Skin of body (tissue), 2 donors: ENCODE results near the gene KCNJ10. TPM values are rescaled to one million over a fixed set of nuclear protein-coding genes. Genes with fewer than 3 reads are reported as not detected.

Source experiments
- DNase-seq: peaks from one replicate; lab custom pipeline; 2025; lab: John Stamatoyannopoulos, UW
- total RNA-seq: library from RNA; depleted of rRNA; stranded (reverse); fragments of >200 nt; gene quantifications from one replicate; pipeline ENCODE4 v1.2.3, GENCODE V29; 2014

Gene KCNJ10
- total RNA-seq, 1 donor from 2014 or later: under 0.01 TPM

DNA sequence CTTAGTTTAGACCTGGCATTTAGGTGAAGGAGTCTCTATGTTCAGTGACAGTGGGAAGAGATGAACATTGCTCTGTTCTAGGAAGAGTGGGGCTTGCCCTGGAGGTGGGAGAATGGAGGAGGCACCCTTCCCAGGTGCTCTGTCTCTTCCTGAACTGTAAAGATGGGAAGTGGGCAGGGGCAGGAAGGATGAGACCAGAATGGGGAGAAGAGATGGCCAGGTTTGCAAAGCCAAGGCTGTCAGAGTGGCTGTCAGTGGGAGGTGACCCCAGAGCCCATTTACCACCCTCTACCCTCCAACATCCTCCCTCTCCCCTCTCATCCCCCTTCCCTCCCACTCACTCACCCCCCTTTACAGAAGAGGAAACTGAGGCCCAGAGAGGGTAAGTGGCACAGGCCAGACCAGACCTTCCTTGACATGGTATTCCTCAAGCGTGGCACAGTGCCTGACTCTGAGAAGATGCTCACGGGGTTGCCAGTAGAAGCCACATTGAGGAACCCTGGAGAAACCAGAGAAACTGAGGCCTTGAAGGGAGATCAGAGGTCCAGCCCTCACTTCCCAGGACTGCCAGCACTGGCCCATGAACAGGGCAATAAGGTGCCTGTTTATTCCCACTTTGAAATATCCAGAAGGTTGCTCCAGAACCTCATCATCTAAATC, 29.9 kb upstream of the KCNJ10 start:
- DNase-seq: no peak

DNA sequence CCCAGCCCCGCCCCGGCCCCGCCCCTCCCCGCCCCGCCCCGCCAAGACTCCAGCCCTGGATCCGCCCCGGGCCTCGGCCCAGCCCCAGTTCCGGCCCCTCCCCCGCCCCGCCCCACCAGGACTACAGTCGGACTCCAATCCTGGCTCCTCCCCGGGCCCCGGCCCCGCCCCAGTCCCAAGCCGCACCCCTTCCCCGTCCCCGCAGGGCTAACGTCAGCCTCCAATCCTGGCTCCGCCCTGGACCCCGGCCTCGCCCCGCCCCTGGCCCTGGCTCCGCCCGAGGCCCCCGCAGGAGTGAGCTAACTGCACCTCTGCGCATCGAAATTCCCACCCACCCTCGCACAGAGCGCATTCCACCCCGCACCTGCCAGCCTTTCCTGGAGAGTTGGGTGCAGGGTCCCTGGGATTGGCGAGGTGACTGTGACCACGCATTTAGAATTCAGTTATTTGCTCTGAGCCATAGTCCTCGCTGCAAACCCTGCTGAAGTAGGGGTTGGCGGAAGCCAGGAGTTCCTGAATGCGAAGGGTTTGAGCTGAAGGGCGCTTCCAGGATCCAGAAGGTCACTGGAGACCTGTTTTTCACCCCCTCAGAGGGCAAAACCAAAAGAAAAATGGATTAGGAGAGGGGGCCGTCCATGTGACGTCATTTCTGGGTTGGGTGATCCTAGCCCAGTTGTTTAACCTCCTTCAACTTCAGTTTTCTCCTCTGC, 29.0 kb upstream of the KCNJ10 start:
- DNase-seq: peak; percentile 93

DNA sequence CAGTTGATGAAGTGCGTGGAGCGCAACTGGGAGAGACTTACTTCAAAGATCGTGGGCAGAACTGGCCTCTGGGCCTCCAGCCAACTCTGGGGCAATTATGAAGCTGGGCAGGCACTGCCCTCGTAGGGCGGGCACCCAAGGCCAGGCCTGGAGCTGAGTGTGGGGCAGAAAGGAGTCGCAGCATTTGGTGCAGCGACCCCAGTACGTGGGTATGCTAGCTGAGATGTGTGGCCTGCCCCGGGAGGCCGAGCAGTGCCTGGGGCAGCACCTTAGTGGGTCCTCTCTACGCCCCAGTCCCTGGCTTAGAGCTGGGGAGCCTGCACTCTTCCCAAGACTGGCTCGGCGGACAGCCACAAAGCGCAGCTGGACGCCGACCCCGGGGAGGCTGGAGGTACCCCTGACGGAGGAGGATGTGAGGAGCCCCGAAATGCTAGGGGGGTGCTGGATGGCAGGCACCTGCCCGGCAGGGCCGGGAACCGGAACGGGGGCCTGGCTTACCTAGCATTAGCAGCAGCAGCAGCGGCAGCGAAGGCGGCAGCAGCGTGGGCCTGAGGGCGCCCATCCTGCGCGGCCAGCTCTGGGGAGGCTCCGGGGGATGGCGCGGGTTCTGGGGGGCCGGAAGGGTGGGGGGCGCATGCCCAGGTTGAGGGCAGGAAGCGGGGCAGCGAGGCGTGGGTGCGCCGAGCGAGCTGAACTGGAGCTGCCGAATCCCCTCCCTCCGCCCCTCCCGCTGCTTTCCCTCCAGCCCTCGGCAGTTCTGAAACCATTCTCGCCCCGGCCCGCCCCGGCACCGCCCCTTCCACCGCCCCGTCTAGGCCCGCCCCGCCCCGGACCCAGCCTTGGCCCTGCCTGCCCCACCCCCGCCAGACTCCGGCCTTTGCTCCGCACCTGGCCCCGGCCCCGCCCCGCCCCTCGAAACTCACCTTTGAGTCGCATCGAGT, 28.2 kb upstream of the KCNJ10 start, which contains the start of gene IGSF8:
Gene IGSF8 (minus strand): TSS at position 709 of the 941 bp plus-strand sequence. CDS start 147 bp downstream, at position 562.
- DNase-seq: peak; percentile 75

DNA sequence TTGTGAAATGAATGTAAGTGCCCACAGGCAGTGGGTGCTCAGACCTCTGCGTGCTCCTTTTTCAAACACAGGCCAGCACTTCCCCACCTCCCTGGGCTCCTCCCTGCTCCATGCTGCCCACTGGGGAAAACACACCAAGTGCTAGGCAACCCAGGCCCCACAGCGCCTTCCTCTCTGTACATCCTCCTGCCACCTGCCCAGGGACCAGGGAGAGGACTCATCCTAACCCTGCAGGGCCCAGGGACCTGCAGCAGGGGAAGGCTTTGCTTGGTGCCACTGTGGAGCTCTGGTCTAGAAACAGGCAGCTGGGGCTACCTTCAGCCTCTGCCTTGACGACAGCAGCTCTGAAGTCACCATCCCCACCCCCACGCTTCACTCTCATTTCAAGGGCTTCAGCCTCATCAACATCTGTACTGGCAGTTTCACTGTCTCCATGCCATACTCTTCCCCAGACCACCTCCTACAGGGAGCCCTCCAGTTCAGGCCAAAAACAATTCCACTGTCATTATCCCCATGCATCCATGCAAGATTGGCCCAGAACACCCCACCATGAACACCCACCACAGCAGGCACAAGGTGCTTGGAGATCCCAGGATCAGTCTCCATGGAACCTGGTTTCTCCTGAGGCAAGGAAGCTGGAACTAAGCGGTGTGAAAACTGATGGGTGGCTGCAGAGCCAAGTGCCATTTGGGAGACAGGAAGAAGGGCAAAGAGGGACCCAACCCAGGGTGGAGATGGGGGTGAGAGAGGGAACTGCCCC, 27.4 kb upstream of the KCNJ10 start:
- DNase-seq: no peak

DNA sequence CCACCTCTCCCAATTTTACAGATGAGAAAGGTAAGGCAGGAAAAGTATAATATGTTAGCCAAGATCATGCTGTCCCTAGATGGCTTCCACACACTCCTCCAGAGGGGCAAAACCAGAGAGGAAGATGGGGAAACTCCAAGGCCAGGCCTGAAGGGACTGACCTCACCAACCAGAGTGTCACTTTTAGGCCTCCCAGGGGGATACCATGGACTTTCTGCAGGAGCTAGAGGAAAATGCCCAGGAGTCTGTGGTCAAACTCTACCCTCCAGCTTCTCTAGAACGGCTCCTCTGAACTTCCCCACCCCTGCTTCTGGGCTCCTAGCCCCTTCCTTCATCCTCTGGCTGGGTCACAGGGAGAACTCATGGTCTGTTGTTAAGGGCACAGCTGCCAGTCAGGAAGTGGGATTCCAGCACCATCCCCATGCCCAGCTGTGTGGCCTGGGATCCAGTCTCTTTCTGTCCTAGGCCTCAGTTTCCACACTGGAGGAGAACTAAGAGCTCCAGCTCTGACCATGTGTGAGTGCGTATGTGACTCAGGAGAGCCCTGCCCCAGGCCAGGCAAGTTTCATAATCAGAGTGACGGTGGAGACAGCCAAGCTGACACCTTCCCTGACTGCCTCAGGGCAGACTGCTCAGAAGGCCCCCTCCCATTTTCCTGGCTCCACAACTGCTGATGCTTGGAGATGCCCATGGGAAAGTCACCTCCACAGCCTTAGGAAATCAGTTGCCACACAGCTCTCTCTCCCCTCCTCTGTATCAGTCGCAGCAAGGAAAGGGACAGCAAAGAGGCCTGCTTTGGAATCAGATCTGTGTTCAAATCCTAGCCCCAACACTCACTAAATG, 26.5 kb upstream of the KCNJ10 start:
- no peak for DNase-seq

DNA sequence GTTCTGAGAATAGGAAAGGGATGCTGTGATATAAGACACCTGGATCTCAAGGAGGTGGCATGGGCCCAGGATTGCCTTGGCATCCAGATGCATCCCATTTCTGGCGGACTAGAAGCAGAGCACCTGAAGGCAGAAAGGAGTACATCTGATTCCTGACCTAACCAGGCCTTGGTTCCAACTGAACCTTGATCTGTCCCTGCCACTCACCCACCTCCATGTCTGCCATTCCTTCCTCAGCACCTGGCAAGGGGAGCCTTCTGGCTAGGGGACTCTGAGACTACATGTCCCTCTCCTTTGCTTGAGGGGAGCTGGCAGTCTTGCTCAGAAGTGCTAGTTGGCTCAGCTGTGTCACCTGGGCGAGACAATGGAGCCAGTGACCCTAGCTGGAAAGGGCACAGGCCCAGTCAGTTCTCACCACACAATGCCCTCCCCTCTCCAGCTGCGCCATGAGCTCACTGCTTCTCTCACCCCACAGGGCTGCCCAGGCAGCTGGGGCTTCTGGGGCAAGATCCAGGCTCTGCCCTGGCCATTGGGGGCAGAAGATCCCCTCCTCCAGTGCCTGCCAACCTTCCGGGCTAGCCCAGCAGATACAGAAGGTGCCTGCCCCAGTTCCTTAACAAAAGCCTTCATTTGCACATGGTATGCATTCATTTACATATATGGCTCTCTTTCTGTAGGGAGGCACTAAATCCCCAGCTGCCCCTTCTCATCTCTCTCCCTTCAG, 25.6 kb upstream of the KCNJ10 start:
- DNase-seq: no peak

DNA sequence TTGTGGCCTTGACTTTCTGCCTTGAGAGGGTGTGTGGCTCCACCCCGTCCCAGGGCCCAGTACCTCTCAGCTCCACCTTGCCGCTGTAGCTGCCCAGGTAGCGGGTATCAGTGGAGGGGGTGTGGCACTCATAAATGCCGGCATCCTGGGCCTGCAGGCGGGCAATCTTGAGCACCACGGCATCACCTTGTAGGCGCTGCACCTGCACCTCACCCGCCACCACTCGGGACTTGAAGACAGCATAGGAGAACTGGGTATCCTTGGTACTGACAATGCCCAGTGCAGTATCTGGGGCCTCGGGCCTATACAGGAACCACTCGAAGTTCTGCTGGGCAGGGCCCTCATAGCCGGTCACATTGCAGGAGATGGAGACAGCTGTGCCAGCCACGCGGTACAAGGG, 24.8 kb upstream of the KCNJ10 start:
- no peak for DNase-seq

DNA sequence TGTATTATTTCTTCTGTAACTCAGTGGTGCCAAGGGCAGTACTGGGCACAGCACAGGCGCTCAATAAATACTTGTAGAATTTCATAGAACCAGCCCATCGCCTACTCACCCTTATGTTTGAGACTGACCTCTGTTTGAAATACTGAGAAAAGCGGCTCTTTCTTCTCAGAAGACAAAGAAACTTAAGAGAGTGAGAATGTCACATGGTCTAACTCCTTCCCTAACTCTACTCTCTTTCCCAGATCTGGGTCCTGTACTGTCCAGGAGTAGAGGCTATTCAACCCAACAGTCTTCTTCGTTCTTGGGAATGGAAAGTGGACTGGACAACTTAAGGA, 24.3 kb upstream of the KCNJ10 start:
- DNase-seq: no peak

DNA sequence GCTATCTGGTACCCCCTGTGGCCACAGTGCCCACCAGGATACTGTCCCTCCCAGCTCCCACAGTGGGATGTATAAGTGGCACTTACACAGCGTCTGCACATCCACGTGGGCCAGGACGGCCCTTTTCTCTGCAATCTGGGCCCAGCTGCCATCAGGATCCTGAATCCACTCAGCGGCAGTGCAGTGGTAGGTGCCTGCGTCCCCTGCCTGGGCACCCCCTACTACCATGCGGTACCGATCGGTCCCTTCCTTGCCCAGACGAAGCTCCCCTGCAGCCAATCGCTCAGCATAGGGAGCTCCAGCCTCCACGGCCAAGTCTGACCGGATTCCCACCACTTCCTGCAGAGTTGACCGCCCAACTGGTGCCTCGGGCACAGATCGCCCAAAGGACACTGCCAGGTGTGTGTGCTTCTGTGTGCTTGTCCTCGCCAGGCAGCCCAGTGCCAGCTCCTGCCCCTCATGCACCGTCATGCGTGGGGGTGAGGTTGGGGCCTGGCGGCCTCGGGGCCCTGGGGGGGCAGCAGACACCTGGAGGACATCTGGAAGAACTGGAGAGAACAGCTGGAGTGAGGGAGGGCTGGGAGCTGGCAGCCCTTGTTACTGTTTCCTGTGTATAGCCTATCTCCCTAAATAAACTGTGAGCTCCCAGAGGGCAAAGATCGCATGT, 23.8 kb upstream of the KCNJ10 start:
- no peak for DNase-seq

DNA sequence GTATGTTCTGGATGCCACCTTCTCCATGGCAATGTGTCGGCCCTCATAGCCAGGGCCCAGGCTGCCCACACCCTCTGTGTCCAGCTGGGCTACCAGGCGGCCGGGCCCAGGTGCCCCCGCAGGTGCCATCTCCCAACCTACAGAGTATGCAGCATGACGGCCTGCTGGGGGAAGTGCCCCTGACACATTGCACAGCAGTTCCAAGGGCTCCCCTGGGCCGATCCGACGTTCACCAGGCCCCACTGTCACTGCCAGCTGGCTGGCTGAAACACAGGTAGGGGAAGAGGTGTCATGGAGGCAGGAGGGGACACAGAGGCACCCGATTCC, 23.1 kb upstream of the KCNJ10 start:
- DNase-seq: no peak

DNA sequence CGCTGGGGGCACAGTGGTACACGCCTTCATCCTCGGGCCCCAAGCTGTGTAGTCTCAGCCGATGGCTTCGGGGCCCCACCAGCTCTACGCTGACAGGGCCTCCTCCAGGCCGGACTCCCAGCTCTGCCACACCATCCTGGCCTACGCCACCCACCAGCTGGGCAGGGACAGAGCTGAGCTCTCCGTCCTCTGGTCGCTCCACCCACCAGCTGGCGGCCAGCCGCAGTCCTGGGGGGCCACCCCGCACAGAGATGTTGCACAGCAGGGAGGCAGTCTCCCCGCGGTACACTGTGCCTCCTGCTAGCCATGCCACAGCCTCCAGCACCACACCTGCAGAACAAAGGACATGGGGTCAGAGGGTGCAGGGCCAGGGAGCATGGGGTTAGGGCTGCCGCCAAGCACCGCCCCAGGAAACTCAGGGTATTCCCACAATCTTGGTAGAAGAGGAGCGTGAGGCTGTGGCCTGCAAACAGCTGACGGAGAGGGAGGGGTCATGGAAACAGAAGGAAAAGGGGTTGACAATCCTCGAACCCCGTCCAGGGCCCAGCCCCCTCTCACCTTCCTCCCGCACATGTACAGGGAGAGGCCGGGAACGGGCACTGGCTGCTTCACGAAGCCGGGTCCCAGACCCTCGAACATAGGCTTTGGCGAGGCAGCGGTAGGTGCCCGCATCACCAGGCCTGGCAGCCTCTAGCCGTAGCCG, 22.6 kb upstream of the KCNJ10 start:
- DNase-seq: no peak

DNA sequence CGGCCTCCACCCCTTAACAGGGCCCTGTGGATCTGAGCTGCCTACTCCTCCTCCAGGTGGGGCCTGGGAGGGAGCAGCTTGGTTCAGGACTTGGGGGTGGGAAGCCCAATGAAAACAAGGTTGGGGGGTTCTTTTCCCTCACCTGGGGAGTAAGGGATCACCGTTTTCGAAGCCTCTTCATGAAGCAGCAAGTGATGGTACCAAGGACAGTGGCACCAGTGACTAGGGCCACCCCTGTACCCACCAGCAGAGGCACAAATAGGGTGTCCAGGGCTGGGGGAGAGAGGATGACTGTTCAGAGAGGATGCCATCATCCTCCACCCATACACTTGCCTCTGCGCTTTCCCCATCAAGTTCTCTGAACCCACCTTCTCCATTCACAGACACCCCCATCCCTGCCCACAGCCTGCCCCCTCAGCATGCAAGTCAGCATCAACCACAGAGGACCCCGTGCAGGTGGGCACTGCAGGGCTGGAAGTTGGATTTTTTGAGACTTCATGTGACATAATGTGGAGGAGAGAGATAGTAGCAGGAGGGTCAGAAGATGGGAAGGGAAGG, 21.8 kb upstream of the KCNJ10 start:
- no peak for DNase-seq

DNA sequence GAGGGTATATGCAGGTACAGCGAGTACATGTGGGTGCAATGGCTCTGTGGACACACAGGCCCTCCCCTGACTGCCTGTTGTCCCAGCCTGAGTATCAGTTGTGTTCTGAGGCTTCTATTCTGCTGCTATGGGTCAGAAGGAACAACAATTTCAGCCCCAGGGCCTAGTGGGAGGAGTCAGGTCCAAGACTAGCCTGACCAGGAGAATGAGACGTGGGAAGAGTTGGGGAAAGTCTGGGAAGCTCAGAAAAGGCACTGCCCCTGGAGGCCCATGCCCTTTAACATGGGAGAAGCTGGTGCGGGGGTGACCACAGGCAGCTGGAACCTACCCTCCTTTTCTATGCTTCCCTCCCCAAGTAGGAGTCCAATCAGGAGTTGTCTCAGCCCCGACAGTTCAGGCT, 20.8 kb upstream of the KCNJ10 start:
- DNase-seq: no peak

DNA sequence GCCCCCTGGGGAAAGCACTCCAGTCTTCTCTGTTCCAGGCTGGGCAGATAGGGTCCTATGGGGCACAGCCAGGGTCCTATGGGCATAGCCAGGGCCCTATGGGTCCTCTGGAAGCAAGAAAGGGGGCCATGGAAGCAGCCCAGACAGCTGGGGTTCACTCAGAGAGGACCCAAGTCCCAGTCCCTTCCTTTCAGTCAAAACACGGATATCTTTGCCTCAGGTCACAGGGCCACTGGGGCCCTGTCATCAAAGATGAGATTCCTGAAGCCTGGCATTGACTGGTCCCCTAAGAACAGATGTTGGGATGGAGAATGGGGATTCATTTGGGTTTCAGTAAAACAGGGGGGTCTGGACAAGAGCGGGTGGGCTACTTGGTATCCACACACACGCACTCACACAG, 19.9 kb upstream of the KCNJ10 start:
- no peak for DNase-seq

DNA sequence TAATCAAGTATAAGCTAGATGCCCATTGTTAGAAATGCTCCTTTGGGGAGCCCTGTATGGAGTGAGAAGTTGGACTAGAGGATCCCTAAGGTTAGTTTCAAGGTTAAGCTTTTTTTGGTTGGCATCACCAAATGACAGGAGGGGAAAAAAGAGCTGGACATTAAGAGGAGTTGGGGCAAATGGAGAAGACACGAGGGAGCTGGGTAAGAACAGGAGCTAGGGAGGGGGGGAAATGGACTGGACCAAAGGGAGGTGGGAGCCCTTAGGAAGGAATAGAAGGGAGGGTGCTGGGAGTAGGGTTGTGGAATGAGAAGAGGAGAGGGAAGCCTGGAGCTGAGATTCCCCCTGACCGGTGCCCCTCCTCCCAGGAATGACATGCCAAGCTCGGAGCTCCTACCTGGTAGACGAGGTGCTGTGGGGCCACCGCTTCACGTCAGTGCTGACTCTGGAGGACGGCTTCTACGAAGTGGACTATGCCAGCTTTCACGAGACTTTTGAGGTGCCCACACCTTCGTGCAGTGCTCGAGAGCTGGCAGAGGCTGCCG, 17.2 kb upstream of the KCNJ10 start:
- DNase-seq: no peak

DNA sequence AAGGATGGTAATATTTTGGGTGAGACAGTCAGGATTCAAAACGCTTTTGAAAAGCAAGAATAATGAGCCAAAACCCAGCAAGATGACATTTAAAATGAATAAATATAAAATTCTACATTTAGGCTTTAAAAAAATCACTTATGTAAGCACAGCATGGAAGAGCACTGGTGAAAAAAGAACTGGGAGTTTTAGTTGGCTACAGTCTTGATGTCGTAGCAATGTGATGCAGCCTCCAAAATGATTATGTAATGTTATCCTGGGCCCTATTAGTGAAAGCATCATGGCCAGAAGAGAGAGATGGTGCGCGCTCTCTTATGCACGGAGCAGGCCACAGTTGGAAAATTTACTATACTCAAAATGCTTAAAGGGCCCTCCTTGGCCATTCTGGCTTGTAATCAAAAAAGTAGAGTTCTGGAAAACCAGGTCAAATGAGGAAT, 16.5 kb upstream of the KCNJ10 start:
- DNase-seq: peak; percentile 23

DNA sequence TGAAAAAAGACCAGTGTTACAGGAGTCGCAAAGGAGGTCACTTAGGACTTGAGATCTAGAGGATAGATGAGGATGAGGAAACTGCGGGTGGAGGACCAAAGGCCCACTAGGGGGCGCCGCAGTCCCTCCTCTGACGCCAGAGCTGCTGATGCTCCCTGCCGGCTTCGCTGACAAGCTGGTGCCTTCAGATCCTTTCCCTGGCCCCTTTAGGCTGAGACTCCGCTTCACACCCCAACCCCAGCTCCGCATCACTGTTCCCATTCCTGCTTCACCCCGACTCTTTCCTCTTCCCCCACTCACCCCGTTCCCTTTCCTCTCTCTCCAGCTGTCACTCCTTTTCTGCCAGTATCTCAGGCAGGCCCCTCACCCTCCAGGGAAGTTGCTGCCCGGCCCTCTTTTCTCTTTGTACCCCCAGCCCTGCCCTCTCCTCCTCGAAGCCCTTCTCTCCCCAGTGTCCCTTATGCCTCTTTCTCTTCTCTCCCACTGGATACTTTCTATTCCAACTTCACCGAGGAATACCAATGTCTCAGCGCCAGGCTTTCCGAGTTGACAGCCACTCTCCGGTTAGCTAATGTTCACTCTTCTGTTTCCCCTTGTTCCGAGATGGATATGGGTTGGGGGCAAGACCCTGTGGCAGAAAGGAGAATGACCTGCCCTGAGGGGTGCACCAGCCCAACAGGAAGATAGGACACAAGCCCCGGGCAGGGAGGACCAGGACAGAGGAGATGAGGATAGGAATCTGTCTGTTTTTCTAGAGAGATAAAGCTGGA, 15.9 kb upstream of the KCNJ10 start:
- peak; percentile 17 for DNase-seq
